Stimulated activated naive CD4-positive, alpha-beta T cell (primary cell): ENCODE data around the gene PLEKHM1.

Experiments
- DNase-seq, 6 experiments: peaks; one replicate each; lab custom pipeline; 2025; lab: John Stamatoyannopoulos, UW

The PLEKHM1 gene

DNA sequence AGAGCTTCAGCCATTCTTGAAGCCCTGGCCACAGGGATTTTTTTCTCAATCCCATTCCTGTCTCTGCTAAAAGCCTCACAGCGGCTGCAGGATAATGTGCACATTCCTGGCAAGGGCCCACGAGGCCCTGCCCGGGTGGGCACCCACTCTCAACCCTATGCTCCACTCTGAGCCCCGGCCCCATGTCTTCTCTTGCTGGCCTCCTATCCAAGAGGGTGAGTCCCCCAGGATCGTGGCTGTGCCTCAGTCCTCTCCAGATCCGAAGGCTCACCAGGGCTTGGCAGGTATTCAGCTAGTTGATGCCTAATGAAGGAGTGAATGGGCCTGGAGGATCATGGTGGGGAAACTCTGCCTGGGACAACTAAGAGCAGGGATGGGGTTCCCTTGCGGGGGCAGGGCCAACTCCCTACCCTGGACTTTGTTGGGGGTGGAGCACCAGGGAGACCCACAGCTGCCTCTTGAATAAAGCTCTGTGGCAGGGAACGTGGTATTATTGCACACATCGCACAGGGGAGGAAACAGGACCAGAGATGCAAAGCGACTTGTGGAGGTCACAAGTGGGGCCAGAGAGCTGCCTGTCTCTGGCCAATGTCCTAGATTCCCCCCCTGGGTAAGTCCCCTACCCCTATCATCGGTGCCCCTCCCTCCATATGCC is 63.2 kb downstream of the PLEKHM1 start:
- DNase-seq: no peak

GRCh38 chr17:45426561-45426960 is 64.0 kb downstream of the PLEKHM1 start:
- no peak for DNase-seq

GRCh38 chr17:45425984-45426413 is 64.5 kb downstream of the PLEKHM1 start:
- DNase-seq: no peak

DNA sequence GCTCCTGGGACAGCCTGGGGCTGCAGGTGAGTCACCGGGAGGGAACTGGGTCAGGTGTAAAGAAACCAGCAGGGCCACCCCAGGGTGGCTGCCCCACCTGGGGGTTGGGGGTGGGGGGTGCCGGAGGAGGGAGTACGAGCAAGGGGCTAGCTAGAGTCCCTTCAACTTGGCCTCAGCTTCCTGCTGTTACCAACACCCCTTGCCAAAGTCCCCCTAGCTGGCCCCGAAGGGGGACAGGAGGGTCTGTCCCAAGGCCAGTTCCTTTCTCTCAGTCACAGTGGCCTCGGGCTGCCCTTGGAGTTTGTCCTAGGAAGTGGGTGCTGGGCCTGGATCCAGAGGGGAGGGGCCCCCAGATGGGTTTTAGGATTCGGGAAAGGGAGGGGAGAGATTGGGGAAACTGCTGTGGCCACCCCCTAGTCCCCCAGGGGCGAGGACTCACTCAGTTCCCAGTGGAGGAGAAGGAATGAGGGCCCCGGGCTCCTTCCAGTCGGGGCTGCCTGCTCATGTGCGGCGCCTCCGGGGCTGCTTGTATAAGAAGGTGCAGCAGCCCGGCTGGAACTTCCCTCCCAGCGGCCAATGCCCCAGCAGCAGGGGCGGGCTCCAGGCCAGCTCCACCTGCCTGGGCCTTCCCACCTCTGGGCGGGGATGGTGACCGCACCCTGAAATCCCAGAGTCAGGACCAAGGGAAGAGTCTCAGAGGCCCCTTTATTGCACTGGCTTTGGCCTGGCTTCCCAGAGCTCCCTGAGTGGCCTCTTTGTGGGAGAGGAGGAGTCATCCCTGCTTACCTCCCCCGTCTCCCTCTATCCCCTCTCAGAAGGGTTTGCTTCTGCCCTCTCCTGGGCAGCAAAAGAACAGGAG is 65.2 kb downstream of the PLEKHM1 start:
- DNase-seq: no peak

- no peak for DNase-seq
Measured at GRCh38 chr17:45424769-45425124, 65.8 kb downstream of the PLEKHM1 start.

GRCh38 chr17:45423975-45424335 is 66.6 kb downstream of the PLEKHM1 start:
- DNase-seq: no peak

DNA sequence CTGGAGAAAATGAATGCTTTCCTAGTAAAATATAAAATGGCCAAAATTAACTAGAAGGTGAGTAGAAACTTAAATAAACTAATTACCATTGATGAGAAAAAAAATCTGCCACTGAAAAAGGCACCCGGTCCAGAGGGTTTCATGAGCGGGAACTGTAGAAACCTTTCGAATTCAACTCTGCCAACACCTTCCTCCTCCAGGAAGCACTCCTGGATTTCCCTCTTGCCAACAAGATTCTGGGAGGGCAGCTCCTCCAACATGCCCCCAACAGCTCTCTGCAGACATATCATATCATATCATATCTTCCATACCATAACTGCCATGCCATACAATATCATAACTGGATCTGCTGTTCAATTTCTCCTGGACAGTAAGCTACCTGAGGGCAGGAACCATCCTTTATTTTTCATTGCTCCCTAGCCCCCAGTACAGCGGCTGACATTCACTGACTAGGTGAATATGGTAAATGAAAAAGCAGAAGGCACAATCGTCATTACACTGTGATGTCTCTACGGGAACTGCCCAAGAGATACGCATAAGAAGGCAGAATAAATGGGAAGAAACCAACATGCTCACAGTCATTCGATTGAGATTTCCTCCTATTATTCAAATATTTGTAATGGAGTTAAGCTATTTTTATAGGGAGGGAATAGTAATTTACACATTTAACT is 67.1 kb downstream of the PLEKHM1 start:
- DNase-seq: no peak

- DNase-seq: no peak
Measured at GRCh38 chr17:45414990-45415881, 75.3 kb downstream of the PLEKHM1 start.

- no peak for DNase-seq
Measured at GRCh38 chr17:45413498-45413923, 77.0 kb downstream of the PLEKHM1 start.

GRCh38 chr17:45411348-45412105 is 79.0 kb downstream of the PLEKHM1 start:
- no peak for DNase-seq

GRCh38 chr17:45410144-45411091 is 80.1 kb downstream of the PLEKHM1 start:
- DNase-seq: peak; percentile 25 to 68 (median 48)

- DNase-seq: peak in 2 of 6 experiments; percentile 21 to 29
Measured at GRCh38 chr17:45409659-45410076, 80.9 kb downstream of the PLEKHM1 start.

GRCh38 chr17:45408611-45409421 is 81.7 kb downstream of the PLEKHM1 start:
- no peak for DNase-seq

DNA sequence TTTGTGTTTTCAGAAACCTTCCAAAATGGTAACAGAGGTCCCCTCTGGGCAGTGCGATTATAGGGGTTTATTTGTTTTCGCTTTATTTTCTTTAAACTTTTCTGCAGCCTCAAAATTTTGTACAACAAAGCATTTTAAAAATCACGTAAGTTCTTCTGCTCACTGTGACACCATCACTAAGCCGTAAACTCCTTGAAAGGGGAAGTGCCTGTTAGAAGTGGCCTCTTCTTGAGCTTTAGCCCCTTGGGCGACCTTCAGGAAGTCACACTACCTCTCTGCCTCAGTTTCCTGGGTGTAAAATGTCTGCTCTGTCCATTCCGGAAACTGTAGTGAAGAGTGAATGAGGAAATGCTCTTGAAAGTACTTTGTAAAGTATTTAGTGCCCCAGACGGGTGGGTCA is 84.4 kb downstream of the PLEKHM1 start:
- no peak for DNase-seq

DNA sequence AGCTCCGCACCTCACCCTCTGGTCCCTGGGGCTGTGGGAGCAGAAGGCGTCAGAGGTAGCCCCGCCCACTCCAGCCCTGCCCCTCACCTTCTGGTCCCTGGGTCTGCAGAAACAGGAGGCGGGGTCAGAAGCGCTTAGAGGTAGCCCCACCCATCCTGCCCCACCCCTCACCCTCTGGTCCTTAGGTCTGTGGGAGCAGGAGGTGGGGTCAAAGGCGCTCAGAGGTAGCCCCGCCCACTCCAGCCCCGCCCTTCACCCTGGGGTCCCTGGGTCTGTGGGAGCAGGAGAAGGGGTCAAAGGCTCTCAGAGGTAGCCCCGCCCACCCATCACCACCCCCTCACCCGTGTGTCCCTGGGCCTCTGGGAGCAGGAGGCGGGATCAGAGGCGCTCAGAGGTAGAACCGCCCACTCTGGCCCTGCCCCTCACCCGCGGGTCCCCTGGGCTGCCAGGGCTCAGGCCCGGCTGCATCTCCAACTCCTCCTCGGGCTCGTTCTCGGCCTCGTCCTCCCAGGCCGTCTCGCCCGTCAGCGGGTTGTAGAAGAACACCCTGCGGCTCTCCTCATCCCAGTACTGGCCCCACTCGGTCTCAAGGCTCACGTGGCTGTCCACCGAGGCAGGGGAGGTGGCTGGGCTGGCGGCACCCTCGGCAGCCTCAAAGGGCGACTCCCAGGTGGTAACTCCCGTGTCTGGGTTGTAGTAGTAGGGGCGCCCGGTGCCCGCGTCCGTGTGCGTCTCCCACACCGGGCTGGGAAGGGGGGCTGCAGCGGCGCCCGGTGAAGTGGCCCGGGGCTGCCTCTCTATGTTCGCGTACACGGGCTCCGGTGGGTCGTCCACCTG is 85.1 kb downstream of the PLEKHM1 start:
- peak in 1 of 6 experiments; percentile 14 for DNase-seq

GRCh38 chr17:45404870-45405249 is 85.7 kb downstream of the PLEKHM1 start:
- no peak for DNase-seq

GRCh38 chr17:45403906-45404490 is 86.5 kb downstream of the PLEKHM1 start:
- DNase-seq: no peak

DNA sequence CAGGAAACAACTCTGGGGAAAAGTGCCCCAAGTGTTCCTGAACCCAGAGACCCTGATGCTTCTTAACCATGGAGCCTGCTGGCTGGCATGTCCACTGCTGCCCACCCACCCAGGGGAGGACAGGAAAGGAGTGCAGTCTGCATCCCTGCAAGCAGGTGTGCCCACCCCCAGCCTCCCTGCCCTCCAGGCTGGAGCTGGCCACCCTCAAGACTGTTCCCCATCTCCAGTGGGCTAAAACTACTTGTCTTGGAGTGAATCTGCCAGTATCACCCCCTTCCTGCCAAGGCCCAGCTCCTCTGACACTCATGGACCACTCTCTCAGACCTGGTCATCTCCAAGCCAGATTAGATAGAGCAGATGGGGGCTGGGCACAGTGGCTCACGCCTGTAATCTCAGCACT is 87.6 kb downstream of the PLEKHM1 start:
- DNase-seq: no peak
